ENCODE measurements around the gene MPZL1.
"Not testable (repeated sequence)": the region's sequence is repeated elsewhere in the genome, so short reads cannot be mapped to it uniquely, and the experiment has no call there.

The MPZL1 gene

DNA sequence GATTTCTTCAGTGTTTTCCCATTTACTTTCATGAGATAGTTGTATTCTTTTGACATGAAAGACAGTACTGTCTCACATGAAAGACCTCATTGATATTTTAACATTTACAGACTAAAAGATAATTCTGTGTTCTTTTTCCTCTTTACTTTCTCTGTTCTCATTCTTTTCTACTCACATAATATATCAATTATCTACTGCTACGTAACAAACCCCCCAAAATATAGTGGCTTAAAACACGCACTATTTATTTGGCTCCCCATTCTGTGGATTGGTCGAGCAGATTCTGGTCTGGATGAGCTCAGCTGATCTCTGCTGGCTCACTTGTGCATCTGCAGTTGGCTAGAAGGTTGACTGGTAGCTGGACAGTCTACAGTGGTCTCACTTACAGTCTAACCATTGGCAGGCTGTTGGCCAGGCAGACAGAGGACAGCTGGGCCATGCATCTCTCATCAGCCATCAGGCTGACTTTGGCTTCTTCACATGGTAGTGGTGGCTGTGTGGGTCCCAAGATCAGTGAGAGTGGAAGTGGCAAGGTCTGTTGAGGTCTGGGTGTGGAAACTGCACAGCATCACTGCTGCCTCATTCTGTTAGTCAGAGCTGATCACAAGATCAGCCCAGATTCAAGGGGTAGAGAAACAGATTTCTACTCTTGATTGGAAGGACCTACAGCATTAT is 63.2 kb downstream of the MPZL1 start:
- no peak for DNase-seq

DNA sequence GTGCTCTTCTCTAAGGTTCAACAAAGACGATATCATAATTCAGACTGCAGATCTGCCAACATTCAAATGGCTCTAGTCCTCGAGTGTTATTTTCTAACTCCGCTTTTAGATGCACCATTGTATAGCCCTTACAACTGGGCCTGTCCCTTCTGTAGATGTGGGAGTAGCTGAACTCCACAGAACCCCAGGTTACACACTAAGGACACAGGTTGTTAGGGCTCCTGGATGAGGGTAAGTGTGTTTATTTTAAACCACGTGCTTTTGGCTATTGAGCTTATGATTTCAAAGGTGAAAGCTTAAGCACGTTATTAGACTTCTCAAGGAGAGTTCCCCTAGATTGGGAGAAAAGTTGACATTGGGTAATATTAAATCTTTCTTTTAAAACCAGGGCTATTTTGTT is 64.7 kb downstream of the MPZL1 start:
- DNase-seq, result no peak

DNA sequence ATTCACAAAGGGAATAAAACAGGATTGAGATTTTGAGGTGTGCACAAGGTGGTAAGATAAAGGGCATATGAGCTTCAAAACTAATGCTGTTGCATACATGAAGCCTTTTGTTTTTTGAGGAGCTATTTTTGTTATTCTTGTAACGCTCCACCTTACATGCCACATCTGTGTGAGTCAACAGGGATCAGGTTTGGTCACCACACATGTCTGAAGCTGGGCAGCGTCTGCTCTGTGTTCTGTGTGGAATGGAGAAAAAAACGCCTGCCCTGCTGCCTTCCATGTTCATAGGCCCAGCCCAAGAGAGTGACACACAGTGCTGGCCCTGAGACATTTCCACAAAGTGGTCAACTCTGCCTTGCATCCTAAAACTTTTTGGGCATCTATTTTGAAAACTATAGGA is 67.7 kb downstream of the MPZL1 start:
- no peak for DNase-seq

DNA sequence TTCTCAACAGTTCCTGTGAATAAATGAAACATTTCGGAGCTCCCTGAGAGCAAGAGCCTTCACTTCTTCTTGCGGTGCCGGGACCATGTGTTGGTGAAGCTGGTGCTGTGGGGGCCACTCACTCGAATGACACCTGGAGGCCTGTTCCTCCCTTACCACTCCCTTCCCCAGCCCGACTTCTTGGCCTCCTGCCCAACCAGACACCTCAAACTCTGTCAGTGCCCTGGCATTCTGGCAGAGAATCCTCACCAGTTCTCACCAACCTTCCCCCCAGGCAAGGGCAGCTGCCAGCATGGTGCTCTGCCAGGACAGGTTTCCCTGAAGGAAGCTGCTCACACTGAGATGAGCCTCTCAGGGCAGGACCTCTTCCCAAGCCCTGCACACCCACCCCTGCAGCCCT is 68.3 kb downstream of the MPZL1 start:
- DNase-seq, result no peak

DNA sequence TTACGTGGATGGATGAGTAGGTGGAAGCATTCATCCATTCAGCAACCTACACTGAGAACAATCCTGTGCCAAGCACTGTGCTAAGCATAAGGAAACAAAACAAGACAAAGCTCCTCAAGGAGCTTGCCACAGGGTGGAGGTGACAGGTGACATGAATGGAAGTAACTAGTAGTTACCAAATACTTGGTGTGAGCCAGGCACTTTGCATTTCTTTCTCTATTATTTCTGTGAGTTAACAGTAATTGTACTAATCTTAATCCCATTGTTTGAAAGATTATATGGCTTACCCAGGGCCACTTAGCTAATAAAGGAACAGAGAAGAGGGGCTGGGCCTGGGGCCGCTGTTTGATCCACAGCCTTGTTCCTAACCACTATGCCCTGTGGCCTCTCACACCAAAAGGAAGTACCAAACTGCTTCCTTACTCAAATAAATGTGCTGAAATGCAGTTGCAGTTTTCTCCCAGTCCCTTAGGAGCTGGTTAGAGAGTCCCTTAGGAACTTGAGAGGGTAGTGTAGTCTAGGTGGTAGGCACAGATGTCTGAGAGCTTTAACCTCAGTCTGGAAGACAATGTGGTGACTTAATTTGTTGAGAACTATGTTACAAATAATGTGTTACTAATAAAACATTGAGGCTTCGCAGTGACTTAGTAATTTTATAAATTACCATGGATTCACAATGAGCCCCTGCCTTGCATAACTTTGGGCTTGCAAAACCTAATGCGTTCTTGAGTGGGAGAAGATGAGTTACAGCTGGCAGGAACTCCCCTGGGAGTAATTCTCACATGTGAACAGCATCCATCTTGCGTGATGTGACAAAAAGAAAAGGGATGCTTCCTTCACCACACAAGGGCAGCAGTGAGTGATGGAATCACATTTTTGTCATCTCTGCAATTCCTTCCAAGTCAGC is 69.8 kb downstream of the MPZL1 start:
- DNase-seq, result no peak

DNA sequence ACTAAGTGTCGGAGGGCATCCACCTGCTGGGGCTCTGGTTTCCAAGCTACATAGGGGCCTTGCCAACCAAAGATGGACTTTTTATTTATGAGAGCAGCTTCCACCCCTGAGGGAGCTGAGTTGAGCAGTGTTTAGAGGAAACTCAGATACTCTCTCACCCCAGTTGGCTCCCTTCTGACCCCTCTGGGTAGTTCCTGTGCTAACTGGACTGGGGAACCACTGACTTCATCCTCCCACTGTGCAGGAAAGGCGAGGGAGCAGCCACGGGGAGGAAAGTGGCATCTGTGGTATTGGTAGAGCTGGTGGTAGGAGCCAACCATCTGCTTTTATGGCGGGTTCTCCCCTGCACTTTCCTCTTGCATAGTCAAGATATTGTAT is 70.4 kb downstream of the MPZL1 start:
- no peak for DNase-seq

DNA sequence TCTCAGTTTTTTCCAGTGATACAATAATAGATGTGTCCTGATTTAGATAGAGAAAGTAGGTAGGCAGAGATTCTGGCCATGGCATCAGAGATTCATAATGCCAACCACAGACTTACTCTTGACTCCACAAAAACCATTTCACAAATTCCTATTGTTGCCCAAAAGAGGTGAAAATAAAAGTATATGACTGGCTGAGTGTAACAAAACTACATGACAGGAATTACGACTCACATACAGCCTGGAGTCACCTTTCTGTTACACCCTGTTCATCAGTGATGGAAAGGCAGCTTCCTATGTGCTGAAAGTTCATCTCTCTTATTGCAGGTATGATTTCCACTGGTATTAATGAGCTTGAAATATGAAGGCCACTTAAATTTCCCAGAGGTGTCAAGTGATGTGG is 72.3 kb downstream of the MPZL1 start:
- no peak for DNase-seq

DNA sequence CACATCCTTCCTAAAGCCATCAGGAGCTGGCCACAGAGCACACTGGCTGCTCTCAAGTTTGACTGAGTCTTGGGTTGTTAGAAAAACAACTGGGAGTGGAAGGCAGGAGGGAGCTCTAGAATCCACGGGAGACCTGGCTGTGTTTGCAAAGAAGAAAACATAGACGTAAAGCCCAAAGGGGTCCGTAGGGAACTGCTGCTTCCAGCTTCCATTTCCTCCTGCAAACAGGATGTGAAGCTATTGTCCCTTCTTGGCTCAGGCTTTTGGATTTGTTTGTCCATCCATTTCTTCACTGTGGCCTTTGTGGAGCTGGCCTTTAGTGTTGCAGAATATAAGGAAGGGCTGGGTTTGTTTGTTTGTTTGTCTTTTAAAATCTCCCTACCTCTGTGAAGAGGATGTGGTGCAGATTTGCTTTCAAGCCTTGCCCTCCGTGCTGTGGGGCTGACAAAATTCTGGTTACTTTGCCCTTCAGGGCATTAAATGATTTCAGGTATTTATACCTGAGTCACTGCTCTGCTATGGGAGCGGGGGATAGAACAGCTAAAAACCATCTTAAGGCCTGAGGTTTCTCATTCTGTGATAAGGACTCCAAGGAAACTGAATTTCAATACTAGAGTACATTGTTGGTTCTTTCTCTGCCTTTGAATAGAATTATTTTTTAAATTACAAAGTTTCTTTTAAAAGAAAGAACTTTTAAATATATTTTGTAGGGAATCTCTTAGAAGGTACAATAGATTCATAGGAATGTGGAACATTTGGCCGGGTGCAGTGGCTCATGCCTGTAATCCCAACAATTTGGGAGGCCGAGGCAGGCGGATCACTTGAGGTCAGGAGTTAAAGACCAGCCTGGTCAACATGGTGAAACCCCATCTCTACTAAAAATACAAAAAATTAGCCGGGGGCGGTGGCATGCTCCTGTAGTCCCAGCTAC is 74.3 kb downstream of the MPZL1 start:
- no peak for DNase-seq

DNA sequence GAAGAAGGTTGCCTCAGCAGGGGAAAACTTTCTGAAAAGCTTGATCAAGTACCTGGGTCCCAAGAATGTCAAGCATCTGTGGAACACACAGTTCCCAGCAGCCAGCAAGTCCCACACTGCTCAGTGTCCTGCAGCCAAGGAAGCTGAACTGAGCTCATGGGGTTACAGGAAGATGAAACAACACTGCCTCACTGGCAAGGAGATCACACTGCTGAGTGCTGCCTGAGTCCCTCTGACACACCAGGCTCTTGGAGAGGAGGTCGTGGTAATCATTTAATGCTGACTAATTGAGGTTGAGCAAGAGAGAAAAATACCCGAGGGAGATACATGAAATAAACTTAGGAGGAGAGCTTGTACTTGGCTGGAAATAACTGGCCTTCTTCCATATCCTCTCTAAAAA is 75.2 kb downstream of the MPZL1 start:
- DNase-seq, result no peak

DNA sequence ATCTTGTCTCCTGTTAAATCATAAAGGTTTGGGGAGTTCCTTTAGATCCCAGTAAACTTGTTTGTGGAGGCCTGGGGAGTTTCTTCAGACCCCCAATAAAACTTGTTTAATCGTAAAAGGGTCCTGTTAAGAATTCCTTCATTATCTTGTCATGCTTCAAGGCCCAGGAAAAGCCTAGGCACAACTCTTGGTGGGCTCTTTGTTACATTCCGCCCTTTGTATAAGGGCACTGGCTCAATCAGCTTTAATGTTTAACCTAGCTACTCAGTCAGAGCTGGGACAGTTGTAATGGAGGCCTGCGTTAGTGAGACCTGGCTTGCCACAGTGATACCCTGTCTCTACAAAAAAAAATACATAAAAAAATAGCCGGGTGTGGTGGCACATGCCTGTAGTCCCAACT is 77.2 kb downstream of the MPZL1 start:
- DNase-seq, result no peak

DNA sequence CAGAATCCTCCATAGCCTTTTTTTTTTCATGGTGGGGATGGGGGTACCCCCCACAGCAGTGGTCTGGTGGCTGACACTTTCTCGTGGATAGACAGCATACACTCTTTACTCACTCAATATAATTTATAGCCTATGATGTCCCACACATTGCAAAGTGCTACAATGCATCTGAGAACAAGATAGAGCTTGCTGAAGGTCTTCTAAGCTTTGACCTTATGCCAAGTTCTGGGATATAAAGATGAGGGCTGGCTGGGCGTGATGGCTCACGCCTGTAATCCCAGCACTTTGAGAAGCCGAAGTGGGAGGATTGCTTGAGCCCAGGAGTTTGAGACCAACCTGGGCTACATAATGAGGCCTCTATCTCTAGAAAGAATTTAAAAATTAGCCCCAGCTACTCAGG is 78.0 kb downstream of the MPZL1 start:
- no peak for DNase-seq

DNA sequence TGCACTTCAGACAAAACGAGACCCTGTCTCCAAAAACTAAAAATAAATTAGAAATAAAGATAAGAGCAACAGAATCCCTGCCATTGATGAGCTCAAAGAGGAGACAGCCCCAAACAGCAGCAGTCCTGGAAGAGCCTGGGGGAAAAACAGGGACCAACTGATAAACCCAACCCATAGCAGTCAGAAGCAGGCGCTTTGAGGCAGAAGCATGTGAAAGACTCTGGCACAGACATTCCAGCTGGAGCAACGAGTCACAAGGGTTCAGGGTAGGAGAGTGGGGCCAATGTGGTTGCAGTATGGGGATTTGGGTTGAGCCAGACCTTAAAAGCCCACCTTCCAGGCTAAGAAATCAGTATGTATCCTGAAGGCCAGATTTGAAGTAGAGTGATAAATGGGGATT is 78.5 kb downstream of the MPZL1 start:
- DNase-seq, result no peak

DNA sequence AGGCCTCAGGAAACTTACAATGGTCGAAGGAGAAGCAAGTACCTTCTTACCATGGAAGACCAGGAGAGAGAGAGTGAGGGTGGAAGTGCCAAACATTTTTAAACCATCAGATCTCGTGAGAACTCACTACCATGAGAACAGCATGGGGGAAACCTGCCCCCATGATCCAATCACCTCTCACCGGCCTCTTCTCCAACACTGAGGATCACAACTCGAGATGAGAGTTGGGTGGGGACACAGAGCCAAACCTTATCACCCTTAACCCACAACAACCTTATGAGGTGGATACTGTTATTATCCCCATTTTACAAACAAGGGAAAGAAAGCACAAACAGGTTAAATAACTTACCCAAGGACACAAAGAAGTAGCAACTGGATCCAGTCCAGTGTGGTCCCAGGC is 80.5 kb downstream of the MPZL1 start:
- DNase-seq, result no peak

DNA sequence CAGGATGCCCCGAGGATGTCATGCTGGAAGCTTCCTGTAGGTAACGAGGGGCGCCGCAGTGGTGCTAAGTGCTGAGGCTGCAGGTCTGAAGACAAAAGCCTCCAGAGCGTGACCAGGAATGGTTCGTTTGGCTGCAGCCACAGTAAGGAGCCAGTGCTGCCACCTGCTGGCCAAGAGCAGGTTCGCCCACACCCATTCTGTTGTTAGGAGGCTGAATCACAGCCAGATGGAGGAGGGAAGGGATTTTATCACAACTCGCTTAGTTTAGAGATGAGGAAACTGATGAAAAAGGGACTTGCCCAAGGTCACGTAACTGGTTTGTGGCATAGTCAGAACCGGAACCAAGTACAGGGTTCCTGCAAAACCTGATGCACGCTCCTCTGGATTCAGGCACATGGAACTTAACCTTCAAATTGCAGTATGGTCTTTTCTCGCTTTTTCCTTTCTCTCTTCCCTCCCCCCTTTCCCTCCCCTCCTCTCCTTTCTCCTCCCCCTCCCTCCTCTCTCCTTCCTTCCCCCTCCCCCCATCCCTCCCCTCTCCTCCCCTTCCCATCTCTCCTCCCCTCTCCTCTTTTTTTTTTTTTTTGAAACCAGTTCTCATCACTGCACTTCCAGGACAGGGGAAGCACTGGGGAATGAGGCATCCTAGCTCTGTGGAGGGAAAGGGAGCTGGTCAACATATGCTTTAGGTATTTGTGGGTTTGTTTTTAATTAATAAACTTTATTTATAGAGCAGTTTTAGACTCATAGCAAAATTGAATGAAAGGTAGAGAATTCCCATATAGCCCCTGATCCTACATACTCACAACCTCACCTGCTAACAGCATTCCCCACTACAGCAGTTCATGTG is 81.8 kb downstream of the MPZL1 start:
- peak; percentile 95 for DNase-seq

DNA sequence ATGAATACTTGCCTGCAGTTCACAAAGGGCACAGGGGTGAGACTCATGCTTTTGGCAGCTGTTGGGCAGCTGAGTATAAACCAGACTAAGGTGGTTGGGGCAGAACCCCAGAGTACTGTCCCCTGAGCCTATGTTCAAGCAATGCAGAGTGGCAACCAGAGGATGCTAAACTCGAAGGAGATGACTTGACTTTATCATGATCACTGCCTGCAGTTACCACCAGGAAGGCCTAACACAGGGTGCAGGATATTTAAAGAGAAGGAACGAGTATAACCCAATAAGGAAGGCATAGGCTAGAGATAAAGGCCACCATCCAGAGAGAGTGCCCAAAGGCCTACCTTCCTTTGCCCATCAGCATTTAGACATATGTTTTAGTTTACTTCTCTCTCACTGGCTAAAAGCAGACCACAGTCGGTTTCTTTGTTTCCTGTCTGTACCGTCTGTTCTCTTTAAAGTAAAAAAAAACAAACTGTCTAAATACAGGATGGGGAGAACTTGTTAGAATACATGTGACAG is 83.3 kb downstream of the MPZL1 start:
- peak; percentile 36 for DNase-seq

DNA sequence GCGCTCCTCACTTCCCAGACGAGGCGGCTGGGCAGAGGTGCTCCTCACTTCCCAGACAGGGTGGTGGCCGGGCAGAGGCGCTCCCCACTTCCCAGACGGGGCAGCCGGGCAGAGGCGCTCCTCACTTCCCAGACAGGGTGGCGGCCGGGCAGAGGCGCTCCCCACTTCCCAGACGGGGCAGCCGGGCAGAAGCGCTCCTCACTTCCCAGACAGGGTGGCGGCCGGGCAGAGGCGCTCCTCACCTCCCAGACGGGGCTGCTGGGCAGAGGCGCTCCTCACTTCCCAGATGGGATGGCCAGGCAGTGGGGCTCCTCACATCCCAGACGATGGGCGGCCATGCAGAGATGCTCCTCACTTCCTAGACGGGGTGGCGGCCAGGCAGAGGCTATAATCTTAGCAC is 84.5 kb downstream of the MPZL1 start:
- DNase-seq, result not testable (repeated sequence)

DNA sequence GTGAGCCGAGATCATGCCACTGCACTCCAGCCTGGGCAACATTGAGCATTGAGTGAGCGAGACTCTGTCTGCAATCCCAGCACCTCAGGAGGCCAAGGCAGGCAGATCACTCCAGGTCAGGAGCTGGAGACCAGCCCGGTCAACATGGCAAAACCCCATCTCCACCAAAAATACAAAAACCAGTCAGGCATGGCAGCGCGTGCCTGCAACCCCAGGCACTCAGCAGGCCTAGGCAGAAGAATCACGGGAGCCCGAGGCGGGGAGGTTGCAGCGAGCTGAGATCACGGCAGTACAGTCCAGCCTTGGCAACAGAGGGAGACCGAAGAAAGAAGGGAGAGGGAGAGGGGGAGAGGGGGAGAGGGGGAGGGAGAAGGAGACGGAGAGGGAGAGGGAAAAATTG is 84.9 kb downstream of the MPZL1 start:
- DNase-seq, result not testable (repeated sequence)

DNA sequence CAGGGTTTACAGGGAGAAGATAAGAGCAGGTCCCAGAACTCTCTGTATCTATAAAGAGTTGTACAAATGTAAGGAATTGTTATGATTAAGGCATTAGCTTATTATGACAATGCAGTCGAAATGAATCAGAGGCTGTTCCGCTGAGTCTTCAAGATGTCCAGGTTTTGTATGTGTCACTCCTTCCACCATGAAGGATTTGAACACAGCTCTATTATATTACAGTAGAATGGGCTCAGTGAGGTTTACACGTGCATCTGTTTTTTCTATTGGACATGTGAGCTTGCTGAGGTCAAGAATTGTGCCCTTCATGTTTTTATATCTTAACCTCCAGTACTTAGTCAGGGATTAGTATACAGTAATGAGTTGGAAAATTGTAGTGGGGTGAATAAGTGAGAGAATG is 86.3 kb downstream of the MPZL1 start:
- no peak for DNase-seq

DNA sequence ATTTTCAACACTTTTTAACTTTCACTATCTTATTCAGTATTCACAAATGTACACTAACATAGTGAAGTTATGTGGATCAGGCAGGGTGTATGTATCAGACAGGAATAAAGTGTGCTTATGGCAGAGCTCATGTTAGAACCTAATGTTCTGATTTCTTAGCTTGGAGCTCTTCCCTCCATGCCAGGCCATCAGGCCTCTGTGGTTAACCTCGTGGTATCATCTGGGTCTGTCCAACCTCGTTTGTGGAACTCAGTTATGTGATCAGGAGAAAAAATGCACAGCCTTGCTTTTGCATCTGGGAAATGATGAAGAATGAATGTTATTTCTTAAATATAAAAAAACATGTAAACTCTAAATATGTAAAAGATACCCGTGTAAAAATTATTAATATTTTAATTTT is 86.9 kb downstream of the MPZL1 start:
- no peak for DNase-seq

DNA sequence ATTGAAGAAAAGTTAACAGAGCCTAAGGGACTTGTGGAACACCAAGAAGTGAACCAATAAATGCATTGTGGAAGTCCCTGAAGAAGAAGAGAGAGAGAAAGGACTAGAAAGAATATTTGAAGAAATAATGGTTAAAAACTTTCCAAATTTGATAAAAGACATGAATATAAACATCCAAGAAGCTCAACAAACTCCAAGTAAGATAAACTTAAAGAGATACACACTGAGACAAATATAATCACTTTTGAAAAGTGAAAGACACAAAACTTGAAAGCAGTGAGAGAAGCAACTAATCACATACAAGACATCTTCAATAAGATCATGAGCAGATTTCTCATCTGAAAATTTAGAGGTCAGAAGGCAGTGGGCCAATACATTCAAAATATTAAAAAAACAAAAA is 91.2 kb downstream of the MPZL1 start:
- DNase-seq, result no peak

DNA sequence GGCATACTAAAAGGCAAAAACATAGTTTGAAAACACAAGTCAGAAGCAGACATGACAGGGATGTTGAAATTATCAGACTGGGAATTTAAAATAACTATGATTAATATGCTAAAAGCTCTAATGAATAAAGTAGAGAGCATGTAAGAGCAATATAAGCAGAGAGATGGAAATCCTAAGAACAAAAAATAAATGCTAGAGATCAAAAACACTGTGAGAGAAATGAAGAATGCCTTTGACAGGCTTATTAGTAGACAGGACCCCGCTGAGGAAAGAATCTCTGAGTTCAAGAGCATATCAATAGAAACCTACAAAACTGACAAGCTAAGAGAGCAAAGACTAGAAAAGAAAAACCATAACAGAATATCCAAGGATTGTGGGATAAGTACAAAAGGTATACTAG is 93.9 kb downstream of the MPZL1 start:
- DNase-seq, result no peak

Data from stimulated activated CD8-positive, alpha-beta memory T cell treated with anti-CD3 and anti-CD28 coated beads, Interleukin-4, amount 100 ng/mL, for 48 hours (primary cell).